Muscle of leg (tissue), 11 donors: Measurements from ENCODE around the gene SNX8. TPM values are rescaled to one million over a fixed set of nuclear protein-coding genes. Genes with fewer than 3 reads are reported as not detected.

ENCODE experiments used
- DNase-seq: peaks from one replicate; pipeline ENCODE4 v3.0.0; 2013
- H3K27ac ChIP-seq: one replicate; pipeline ENCODE4 v1.5.1; 2013; ENCODE audit warnings: mild to moderate bottlenecking, low read length, control low read depth
- H3K27me3 ChIP-seq: one replicate; pipeline ENCODE4 v1.6.1; 2013; ENCODE audit warnings: low read length; ENCODE audit not compliant: control insufficient read depth, insufficient read depth
- H3K36me3 ChIP-seq: one replicate; pipeline ENCODE4 v1.6.1; 2013; ENCODE audit warnings: low read length; ENCODE audit not compliant: control insufficient read depth, insufficient read depth
- H3K4me1 ChIP-seq: one replicate; pipeline ENCODE4 v1.6.1; 2013; ENCODE audit warnings: low read length; ENCODE audit not compliant: control insufficient read depth, insufficient read depth
- H3K4me3 ChIP-seq: one replicate; pipeline ENCODE4 v1.5.1; 2013; ENCODE audit warnings: low read length, control low read depth
- H3K9me3 ChIP-seq: replicated peaks from 2 replicates; pipeline ENCODE4 v1.6.1; 2013; ENCODE audit warnings: low read depth, low read length; ENCODE audit not compliant: control insufficient read depth
- WGBS: methylation state at CpG from one replicate; pipeline ENCODE4 v1.1.5; 2013; ENCODE audit warnings: missing lambda C conversion rate; ENCODE audit not compliant: insufficient coverage; 5-methylcytosine and 5-hydroxymethylcytosine counted together
- polyA plus RNA-seq, 8 donors: library from polyadenylated mRNA; unstranded; fragments of 120-200 nt; gene quantifications; one replicate each; pipeline versions ENCODE4 v1.2.1 to v1.2.3, GENCODE V29; 2013; ENCODE audit warnings: inconsistent platforms in 1 of 8, low replicate concordance in 1 of 8; ENCODE audit not compliant: insufficient read length in 8 of 8, insufficient read depth in 1 of 8
- total RNA-seq: library from RNA; stranded (reverse); fragments of 120-200 nt; gene quantifications from one replicate; pipeline ENCODE4 v1.2.4, GENCODE V29; 2013

The SNX8 gene
- total and polyA plus RNA-seq, 9 donors, result 12.1 to 29.3 (median 23.9) TPM

GRCh38 chr7:2249744-2250323, 64.4 kb downstream of the SNX8 start:
- no peaks in the 10 kb centered on the region for H3K27me3 ChIP-seq
- 75% methylated on average over 25 of the region's 27 CpGs for WGBS
- H3K4me3 ChIP-seq, result no peak overlapping the region
- H3K27ac ChIP-seq, result peak overlapping the region; percentile 91
- peaks cover 60% of the 10 kb centered on the region for H3K4me1 ChIP-seq
- H3K9me3 ChIP-seq, result no peaks in the 10 kb centered on the region
- peaks cover 17% of the 10 kb centered on the region for H3K36me3 ChIP-seq
- DNase-seq, result no peak

- no peaks in the 10 kb centered on the region for H3K27me3 ChIP-seq
- H3K4me1 ChIP-seq, result peaks cover 60% of the 10 kb centered on the region
- H3K36me3 ChIP-seq, result peaks cover 13% of the 10 kb centered on the region
- H3K4me3 ChIP-seq, result no peak overlapping the region
- DNase-seq, result peak; percentile 96
- H3K27ac ChIP-seq, result peak overlapping the region; percentile 91
- 17% methylated on average over 18 of the region's 24 CpGs for WGBS
- no peaks in the 10 kb centered on the region for H3K9me3 ChIP-seq
Measured at GRCh38 chr7:2248984-2249694, 65.1 kb downstream of the SNX8 start.

GRCh38 chr7:2247141-2247995, 66.9 kb downstream of the SNX8 start:
- peak; percentile 48 for DNase-seq
- WGBS, result 62% methylated on average over 22 of the region's 36 CpGs
- H3K4me3 ChIP-seq, result no peak overlapping the region

GRCh38 chr7:2245883-2246675, 68.2 kb downstream of the SNX8 start:
- H3K27me3 ChIP-seq, result no peaks in the 10 kb centered on the region
- 47% methylated on average over 16 of the region's 22 CpGs for WGBS
- H3K27ac ChIP-seq, result peak overlapping the region; percentile 20
- H3K4me1 ChIP-seq, result peaks cover 63% of the 10 kb centered on the region
- peak; percentile 81 for DNase-seq
- H3K4me3 ChIP-seq, result no peak overlapping the region
- H3K9me3 ChIP-seq, result no peaks in the 10 kb centered on the region
- peaks cover 4% of the 10 kb centered on the region for H3K36me3 ChIP-seq

More at GRCh38 chr7:2247141-2247995, 66.9 kb downstream of the SNX8 start:
- Histone ChIP-seq H3K27me3 (no peaks in the 10 kb centered on the region), H3K27ac (peak overlapping the region; percentile 20), H3K9me3 (no peaks in the 10 kb centered on the region), H3K36me3 (peaks cover 7% of the 10 kb centered on the region), H3K4me1 (peaks cover 70% of the 10 kb centered on the region)

- Histone ChIP-seq H3K9me3 (no peaks in the 10 kb centered on the region), H3K27me3 (no peaks in the 10 kb centered on the region), H3K27ac (no peak overlapping the region), H3K4me3 (no peak overlapping the region), H3K4me1 (peaks cover 59% of the 10 kb centered on the region), H3K36me3 (peaks cover 9% of the 10 kb centered on the region)
- WGBS, result 91% methylated on average over 19 of the region's 25 CpGs
- DNase-seq, result no peak
Measured at GRCh38 chr7:2244404-2244995, 69.7 kb downstream of the SNX8 start.

- no peak for DNase-seq
- Histone ChIP-seq H3K27ac (no peak overlapping the region), H3K9me3 (no peaks in the 10 kb centered on the region), H3K27me3 (no peaks in the 10 kb centered on the region), H3K36me3 (peaks cover 18% of the 10 kb centered on the region), H3K4me1 (peaks cover 49% of the 10 kb centered on the region), H3K4me3 (no peak overlapping the region)
- WGBS, result 90% methylated on average over 2 of the region's 12 CpGs
Measured at GRCh38 chr7:2243458-2243857, 70.8 kb downstream of the SNX8 start.

GRCh38 chr7:2242541-2243429, 71.5 kb downstream of the SNX8 start:
- peaks cover 43% of the 10 kb centered on the region for H3K4me1 ChIP-seq
- peaks cover 24% of the 10 kb centered on the region for H3K36me3 ChIP-seq
- 17% methylated on average over 11 of the region's 21 CpGs for WGBS
- H3K4me3 ChIP-seq, result peak overlapping the region; percentile 89
- no peak for DNase-seq
- no peaks in the 10 kb centered on the region for H3K9me3 ChIP-seq
- no peaks in the 10 kb centered on the region for H3K27me3 ChIP-seq
- peak overlapping the region; percentile 72 for H3K27ac ChIP-seq

GRCh38 chr7:2241580-2242540, 72.4 kb downstream of the SNX8 start, which contains the start of the genes MRM2 and NUDT1:
Gene MRM2, minus strand, starts transcription at chr7:2242205. Its CDS starts 36 bp downstream, at chr7:2242169.
Gene NUDT1, plus strand, starts transcription at chr7:2242226. Its CDS starts 2,349 bp downstream, at chr7:2244575.
- Histone ChIP-seq H3K27me3 (no peaks in the 10 kb centered on the region), H3K27ac (peak within 1 kb of the TSS; percentile 72), H3K9me3 (no peaks in the 10 kb centered on the region), H3K4me1 (peaks cover 34% of the 10 kb centered on the region), H3K4me3 (peak within 1 kb of the TSS; percentile 89), H3K36me3 (peaks cover 33% of the 10 kb centered on the region)
- WGBS, result under 1% methylated on average over 79 of the region's 81 CpGs
- DNase-seq, result peak; percentile 87
